Measurements from ENCODE around the gene TNFRSF4.

Gene TNFRSF4

GRCh38 chr1:1185101-1185765, 28.7 kb downstream of the TNFRSF4 start:
- Histone ChIP-seq H3K9ac (ENCODE audit: low read depth, low read length) (no peak overlapping the region), H3K4me2 (ENCODE audit: insufficient read depth, low read length) (no peak overlapping the region), H3K4me3 (ENCODE audit: low read depth in 1 of 2, low read length in 2 of 2) (no peak overlapping the region), H4K20me1 (ENCODE audit: insufficient read depth, low read length) (no peaks in the 10 kb centered on the region; the same call in 1 of the 2 replicates), H3K27ac (ENCODE audit: low read length) (no peak overlapping the region), H3K9me3 (ENCODE audit: insufficient read depth, low read length, severe bottlenecking) (no peaks in the 10 kb centered on the region), H3K4me1 (ENCODE audit: insufficient read depth, low read length) (no peaks in the 10 kb centered on the region), H3K79me2 (ENCODE audit: insufficient read depth, low read length) (no peaks in the 10 kb centered on the region), H3K36me3 (ENCODE audit: insufficient read depth, low read length) (no peaks in the 10 kb centered on the region), H3K27me3 (ENCODE audit: insufficient read depth, low read length, poor library complexity) (no peaks in the 10 kb centered on the region), H2AFZ (ENCODE audit: low read depth, low read length) (no peak overlapping the region)
- DNase-seq (no peak), ATAC-seq (ENCODE audit: insufficient read depth, low read depth) (no peak)
- no peak for TF ChIP-seq EZH2 (IDR thresholded peaks at IDR 0.05; ENCODE audit: borderline replicate concordance, low read depth, low read length, severe bottlenecking)

DNA sequence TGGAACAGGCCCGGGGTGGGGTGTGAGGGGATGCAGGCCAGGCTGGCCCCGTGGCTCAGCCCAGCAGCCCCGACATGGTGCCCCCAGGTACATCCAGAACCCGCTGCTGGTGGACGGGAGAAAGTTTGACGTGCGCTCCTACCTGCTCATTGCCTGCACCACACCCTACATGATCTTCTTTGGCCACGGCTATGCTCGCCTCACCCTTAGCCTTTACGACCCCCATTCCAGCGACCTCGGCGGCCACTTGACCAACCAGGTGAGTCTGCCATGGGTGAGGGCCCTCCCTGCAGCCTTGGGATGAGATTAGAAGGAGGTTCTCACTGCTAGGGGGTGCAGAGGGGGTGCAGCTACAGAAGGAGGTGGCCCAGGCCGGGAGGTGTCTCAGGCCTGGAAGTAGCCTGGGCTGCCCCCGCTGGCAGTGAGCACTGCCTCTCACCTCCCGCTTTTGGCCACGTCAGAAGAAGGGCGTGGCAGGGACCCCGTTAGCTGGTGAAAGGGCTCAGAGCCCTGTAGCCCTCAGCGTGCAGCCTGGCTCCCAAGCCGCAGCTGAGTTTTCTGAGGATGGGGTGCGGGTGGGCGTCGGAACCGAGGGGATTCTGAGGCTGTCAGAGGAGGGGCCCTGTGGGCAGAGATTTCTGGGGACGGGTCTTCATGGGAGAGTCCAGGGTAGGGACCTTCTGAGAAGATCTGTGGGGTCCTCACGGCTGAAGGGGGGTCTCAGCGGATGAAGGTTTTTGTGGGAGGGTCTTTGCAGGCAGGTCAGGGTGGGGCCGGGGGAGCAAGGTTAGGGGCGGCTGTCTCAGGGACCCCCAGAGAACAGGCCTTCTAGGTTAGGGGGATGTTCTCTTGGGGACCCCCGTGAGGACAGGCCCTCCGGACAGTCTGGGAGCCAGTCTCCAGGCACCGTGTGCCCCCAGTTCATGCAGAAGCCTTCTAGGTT, 29.8 kb downstream of the TNFRSF4 start:
- Histone ChIP-seq H3K4me3 (ENCODE audit: low read depth in 1 of 2, low read length in 2 of 2) (no peak overlapping the region), H3K4me1 (ENCODE audit: insufficient read depth, low read length) (no peaks in the 10 kb centered on the region), H4K20me1 (ENCODE audit: insufficient read depth, low read length) (no peaks in the 10 kb centered on the region; the same call in 1 of the 2 replicates), H3K27ac (ENCODE audit: low read length) (no peak overlapping the region), H3K27me3 (ENCODE audit: insufficient read depth, low read length, poor library complexity) (no peaks in the 10 kb centered on the region), H2AFZ (ENCODE audit: low read depth, low read length) (no peak overlapping the region), H3K79me2 (ENCODE audit: insufficient read depth, low read length) (no peaks in the 10 kb centered on the region), H3K4me2 (ENCODE audit: insufficient read depth, low read length) (no peak overlapping the region), H3K9ac (ENCODE audit: low read depth, low read length) (no peak overlapping the region), H3K9me3 (ENCODE audit: insufficient read depth, low read length, severe bottlenecking) (no peaks in the 10 kb centered on the region), H3K36me3 (ENCODE audit: insufficient read depth, low read length) (no peaks in the 10 kb centered on the region)
- ATAC-seq (ENCODE audit: insufficient read depth, low read depth) (no peak), DNase-seq (no peak)
- no peak for TF ChIP-seq EZH2 (IDR thresholded peaks at IDR 0.05; ENCODE audit: borderline replicate concordance, low read depth, low read length, severe bottlenecking)
- TF ChIP-seq, protein P1, sequence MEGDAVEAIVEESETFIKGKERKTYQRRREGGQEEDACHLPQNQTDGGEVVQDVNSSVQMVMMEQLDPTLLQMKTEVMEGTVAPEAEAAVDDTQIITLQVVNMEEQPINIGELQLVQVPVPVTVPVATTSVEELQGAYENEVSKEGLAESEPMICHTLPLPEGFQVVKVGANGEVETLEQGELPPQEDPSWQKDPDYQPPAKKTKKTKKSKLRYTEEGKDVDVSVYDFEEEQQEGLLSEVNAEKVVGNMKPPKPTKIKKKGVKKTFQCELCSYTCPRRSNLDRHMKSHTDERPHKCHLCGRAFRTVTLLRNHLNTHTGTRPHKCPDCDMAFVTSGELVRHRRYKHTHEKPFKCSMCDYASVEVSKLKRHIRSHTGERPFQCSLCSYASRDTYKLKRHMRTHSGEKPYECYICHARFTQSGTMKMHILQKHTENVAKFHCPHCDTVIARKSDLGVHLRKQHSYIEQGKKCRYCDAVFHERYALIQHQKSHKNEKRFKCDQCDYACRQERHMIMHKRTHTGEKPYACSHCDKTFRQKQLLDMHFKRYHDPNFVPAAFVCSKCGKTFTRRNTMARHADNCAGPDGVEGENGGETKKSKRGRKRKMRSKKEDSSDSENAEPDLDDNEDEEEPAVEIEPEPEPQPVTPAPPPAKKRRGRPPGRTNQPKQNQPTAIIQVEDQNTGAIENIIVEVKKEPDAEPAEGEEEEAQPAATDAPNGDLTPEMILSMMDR (IDR thresholded peaks at IDR 0.05; ENCODE audit: borderline replicate concordance, extremely low read depth, low read length, poor library complexity, severe bottlenecking) = no peak

GRCh38 chr1:1183221-1183747, 30.7 kb downstream of the TNFRSF4 start:
- DNase-seq = no peak
- Histone ChIP-seq H2AFZ (ENCODE audit: low read depth, low read length) (no peak overlapping the region), H4K20me1 (ENCODE audit: insufficient read depth, low read length) (no peaks in the 10 kb centered on the region; the same call in 1 of the 2 replicates), H3K27ac (ENCODE audit: low read length) (no peak overlapping the region), H3K27me3 (ENCODE audit: insufficient read depth, low read length, poor library complexity) (no peaks in the 10 kb centered on the region), H3K4me2 (ENCODE audit: insufficient read depth, low read length) (no peak overlapping the region), H3K79me2 (ENCODE audit: insufficient read depth, low read length) (no peaks in the 10 kb centered on the region), H3K4me3 (ENCODE audit: low read depth in 1 of 2, low read length in 2 of 2) (no peak overlapping the region), H3K9me3 (ENCODE audit: insufficient read depth, low read length, severe bottlenecking) (no peaks in the 10 kb centered on the region), H3K9ac (ENCODE audit: low read depth, low read length) (no peak overlapping the region), H3K36me3 (ENCODE audit: insufficient read depth, low read length) (no peaks in the 10 kb centered on the region), H3K4me1 (ENCODE audit: insufficient read depth, low read length) (no peaks in the 10 kb centered on the region)
- ATAC-seq (ENCODE audit: insufficient read depth, low read depth) = no peak
- TF ChIP-seq, protein P1 (IDR thresholded peaks at IDR 0.05; ENCODE audit: borderline replicate concordance, extremely low read depth, low read length, poor library complexity, severe bottlenecking) = no peak
- TF ChIP-seq EZH2 (IDR thresholded peaks at IDR 0.05; ENCODE audit: borderline replicate concordance, low read depth, low read length, severe bottlenecking) = no peak

Data from DND-41 (cell line).